HG03159 (cell line): ENCODE results near the gene GNB4.
A peak's percentile ranks its signal among the peaks of the same experiment; 100 is the strongest.

Experiments used
- ATAC-seq: cut with Tn5 transposase; IDR thresholded peaks from one replicate; pipeline ENCODE4 v1.9.1; 2021; ENCODE audit warnings: mild to moderate bottlenecking, moderate library complexity; ENCODE audit not compliant: unreplicated experiment

GNB4 gene

GRCh38 chr3:179451265-179452175 lies at the start of gene GNB4:
GNB4 (minus strand) TSS chr3:179451470; CDS start chr3:179426200, 25,270 bp downstream.
- ATAC-seq: peak; percentile 77

- no peak for ATAC-seq
These were observed 44.2 kb upstream of the GNB4 start for GRCh38 chr3:179495483-179495882.

- no peak for ATAC-seq
These were observed 42.0 kb upstream of the GNB4 start for GRCh38 chr3:179493260-179493659.

- ATAC-seq: no peak
These were observed 36.9 kb upstream of the GNB4 start for GRCh38 chr3:179488213-179488612.

GRCh38 chr3:179486806-179487205 lies 35.5 kb upstream of the GNB4 start:
- no peak for ATAC-seq

GRCh38 chr3:179482857-179483256 lies 31.6 kb upstream of the GNB4 start:
- ATAC-seq: no peak

- no peak for ATAC-seq
These were observed 24.9 kb upstream of the GNB4 start for GRCh38 chr3:179476215-179476614.

- no peak for ATAC-seq
These were observed 23.2 kb upstream of the GNB4 start for GRCh38 chr3:179474480-179474879.

- peak; percentile 57 for ATAC-seq
These were observed 22.3 kb upstream of the GNB4 start for GRCh38 chr3:179473565-179473964.

GRCh38 chr3:179464323-179465092 lies 13.2 kb upstream of the GNB4 start:
- peak; percentile 67 for ATAC-seq

GRCh38 chr3:179463319-179463718 lies 12.0 kb upstream of the GNB4 start:
- no peak for ATAC-seq

DNA sequence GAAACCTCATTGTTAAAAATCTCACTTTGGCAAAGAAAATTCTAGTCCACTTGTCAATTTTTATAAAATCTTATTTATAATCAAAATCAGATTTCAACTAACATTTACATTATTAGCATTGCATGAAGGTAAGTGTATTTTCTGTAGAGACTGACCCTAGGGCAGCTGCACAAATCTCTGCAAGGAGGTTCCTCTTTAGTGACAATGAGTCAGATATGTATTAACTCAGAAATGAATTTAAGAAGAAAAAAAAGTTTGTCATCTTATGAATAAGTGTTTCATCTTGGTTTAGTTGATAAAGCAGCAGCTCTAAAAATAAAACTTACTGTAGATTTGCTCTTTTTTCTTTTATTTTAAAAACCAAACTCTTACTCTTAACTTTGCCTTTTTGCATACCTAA lies 9.0 kb upstream of the GNB4 start:
- ATAC-seq: no peak

GRCh38 chr3:179455954-179456353 lies 4.7 kb upstream of the GNB4 start:
- no peak for ATAC-seq

GRCh38 chr3:179454887-179455286 lies 3.6 kb upstream of the GNB4 start:
- ATAC-seq: no peak

- ATAC-seq: no peak
These were observed 2.7 kb upstream of the GNB4 start for GRCh38 chr3:179453967-179454366.

DNA sequence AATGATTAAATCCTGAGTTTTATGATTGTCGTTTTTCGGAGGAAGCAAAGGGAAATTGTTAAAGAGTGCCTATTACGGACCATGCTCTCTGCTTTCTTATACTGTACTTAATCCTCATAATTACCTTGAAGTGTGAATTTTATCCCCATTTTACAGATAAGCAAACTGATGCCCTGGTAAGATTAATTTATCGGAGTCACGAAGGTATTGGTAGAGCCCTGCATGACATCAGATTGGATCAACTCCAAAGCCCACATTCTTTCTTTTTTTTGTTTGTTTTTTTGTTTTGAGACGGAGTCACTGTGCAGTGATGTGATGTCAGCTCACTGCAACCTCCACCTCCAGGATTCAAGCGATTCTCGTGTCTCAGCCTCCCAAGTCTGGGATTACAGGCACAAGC lies 1.6 kb upstream of the GNB4 start:
- no peak for ATAC-seq

- ATAC-seq: no peak
These were observed 900 bp upstream of the GNB4 start for GRCh38 chr3:179452176-179452564.

DNA sequence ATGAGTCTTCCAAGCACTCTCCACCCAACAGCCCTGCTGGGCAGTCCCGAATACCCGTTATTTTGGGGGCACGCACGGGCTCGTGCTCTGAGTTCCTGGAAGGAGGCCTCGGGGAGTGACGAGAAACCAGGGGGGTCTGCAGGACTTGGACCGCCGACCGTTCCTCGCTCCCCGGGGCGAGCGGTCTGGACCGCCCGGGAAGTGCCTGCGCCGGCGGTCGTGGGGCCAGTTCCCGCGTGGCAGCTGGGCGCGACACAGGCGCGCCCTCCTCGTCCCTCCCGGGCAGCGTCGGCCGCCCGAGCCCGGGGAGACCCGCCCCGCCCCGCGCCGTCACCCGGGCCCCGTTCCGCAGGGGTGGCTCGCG lies 387 bp downstream of the GNB4 start:
- ATAC-seq: no peak

DNA sequence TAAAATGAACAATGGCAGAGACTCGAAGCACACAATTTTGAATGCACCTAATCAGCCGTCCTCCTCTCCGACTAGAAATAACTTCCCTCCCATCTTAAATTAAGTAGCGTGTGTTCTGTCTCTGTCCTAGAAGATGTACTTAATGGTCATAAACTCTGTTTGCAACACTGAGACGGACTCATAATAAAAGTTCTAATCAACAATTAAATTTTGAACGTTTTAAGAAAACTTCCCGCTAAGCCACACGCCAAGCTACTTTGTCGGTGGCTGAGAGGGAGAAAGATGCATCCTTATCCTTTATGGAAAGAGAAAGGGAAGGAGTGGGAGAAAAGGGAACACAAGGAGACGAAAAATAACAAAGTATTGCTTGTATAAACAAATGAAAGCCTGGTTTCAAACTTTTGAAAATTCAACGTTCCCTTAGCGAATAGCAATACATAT lies 989 bp downstream of the GNB4 start:
- ATAC-seq: no peak

GRCh38 chr3:179449636-179450035 lies 1.6 kb downstream of the GNB4 start:
- ATAC-seq: no peak

DNA sequence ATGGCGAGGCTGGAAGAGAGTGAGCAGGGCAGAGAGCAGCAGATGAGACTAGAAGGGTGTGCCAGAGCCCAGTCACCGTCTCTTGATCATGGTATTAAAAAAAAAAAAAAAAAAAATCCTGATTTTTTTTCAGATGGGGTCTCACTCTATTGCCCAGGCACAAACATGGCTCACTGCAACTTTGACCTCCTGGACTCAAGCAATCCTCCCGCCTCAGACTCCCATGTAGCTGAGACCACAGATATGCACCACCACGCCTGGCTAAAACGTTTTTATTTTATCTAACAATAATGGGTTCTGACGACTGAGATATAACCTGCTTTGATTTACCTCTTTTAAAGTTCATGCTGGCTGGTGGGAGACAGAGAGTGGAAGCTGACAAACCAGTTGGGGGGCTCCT lies 4.0 kb downstream of the GNB4 start:
- no peak for ATAC-seq

DNA sequence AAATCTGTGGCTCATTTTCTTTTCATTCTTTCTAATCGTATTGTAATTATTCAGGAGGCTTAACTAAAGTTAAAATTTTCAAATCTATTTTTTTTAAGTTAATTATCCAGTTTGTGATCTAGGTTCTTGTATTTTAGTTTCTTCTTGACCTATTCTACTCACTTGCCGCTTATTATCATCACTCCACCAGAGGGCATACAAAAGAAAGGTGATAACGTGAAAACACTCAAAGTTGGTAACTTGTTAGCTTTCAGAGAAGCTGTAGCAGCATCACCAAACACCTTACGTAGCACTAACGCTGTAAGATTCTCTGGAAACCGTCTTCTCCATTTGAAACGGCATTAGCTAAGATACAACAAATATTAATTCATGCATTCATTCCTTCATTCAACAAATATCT lies 4.8 kb downstream of the GNB4 start:
- no peak for ATAC-seq
